SK-N-SH treated with all-trans-retinoic acid at 6 μM for 48 hours (cell line): ENCODE measurements around the gene FNDC3B.

Source experiments
- ATAC-seq: fragments of 200-7000 bp; cut with Tn5 transposase; 3 replicates; pipeline ENCODE4 v1.9.1; 2020; ENCODE audit warnings: mild to moderate bottlenecking, moderate library complexity
- BACH2 ChIP-seq: fragments of 250-450 bp; sonication (Bioruptor Pico); IDR thresholded peaks from 2 replicates; pipeline ENCODE4 v1.9.0; 2021; ENCODE audit warnings: mild to moderate bottlenecking, borderline replicate concordance
- CREB5 ChIP-seq: fragments of 250-450 bp; sonication (Bioruptor Pico); IDR thresholded peaks from 2 replicates; pipeline ENCODE4 v1.5.1; 2020; ENCODE audit warnings: low read depth, mild to moderate bottlenecking, moderate library complexity
- CSDC2 ChIP-seq: fragments of 250-450 bp; sonication (Bioruptor Pico); IDR thresholded peaks from 2 replicates; pipeline ENCODE4 v1.5.0; 2020; ENCODE audit warnings: mild to moderate bottlenecking, moderate library complexity
- ISL1 ChIP-seq: fragments of 250-450 bp; sonication (Bioruptor Pico); IDR thresholded peaks from 2 replicates; pipeline ENCODE4 v2.1.2; 2022; ENCODE audit warnings: mild to moderate bottlenecking, moderate library complexity
- OSR1 ChIP-seq: fragments of 250-450 bp; sonication (Bioruptor Pico); IDR thresholded peaks from 2 replicates; pipeline ENCODE4 v1.8.0; 2022; ENCODE audit warnings: moderate library complexity, mild to moderate bottlenecking, inconsistent platforms
- PATZ1 ChIP-seq: fragments of 250-450 bp; sonication (Bioruptor Pico); IDR thresholded peaks from 2 replicates; pipeline ENCODE4 v1.8.0; 2020; ENCODE audit warnings: mild to moderate bottlenecking, moderate library complexity, borderline replicate concordance
- TOX ChIP-seq: fragments of 250-450 bp; sonication (Bioruptor Pico); IDR thresholded peaks from 2 replicates; pipeline ENCODE4 v1.8.0; 2021; ENCODE audit warnings: mild to moderate bottlenecking, moderate library complexity, borderline replicate concordance
- ZC3H10 ChIP-seq: fragments of 250-450 bp; sonication (Bioruptor Pico); IDR thresholded peaks from 2 replicates; pipeline ENCODE4 v1.5.1; 2021; ENCODE audit warnings: mild to moderate bottlenecking, moderate library complexity
- ZFP3 ChIP-seq: fragments of 250-450 bp; sonication (Bioruptor Pico); IDR thresholded peaks from 2 replicates; pipeline ENCODE4 v1.5.0; 2020; ENCODE audit warnings: mild to moderate bottlenecking, moderate library complexity
- ZNF565 ChIP-seq: fragments of 450-650 bp; formaldehyde crosslinking; conservative IDR thresholded peaks from 2 replicates; pipeline ENCODE4 v1.5.0; 2020; ENCODE audit warnings: low read depth, mild to moderate bottlenecking, moderate library complexity
- ZNF70 ChIP-seq: fragments of 450-650 bp; formaldehyde crosslinking; IDR thresholded peaks from 2 replicates; pipeline ENCODE4 v1.5.0; 2020; ENCODE audit warnings: mild to moderate bottlenecking, moderate library complexity
- TF ChIP-seq, protein P1 (sequence below): fragments of 250-450 bp; sonication (Bioruptor Pico); IDR thresholded peaks from 2 replicates; pipeline ENCODE4 v1.5.1; 2021; ENCODE audit warnings: mild to moderate bottlenecking, moderate library complexity
- TF ChIP-seq, protein P2 (sequence below): fragments of 250-450 bp; sonication (Bioruptor Pico); IDR thresholded peaks from 2 replicates; pipeline ENCODE4 v1.8.0; 2021; ENCODE audit warnings: low read depth, mild to moderate bottlenecking, moderate library complexity, borderline replicate concordance

The FNDC3B gene

DNA sequence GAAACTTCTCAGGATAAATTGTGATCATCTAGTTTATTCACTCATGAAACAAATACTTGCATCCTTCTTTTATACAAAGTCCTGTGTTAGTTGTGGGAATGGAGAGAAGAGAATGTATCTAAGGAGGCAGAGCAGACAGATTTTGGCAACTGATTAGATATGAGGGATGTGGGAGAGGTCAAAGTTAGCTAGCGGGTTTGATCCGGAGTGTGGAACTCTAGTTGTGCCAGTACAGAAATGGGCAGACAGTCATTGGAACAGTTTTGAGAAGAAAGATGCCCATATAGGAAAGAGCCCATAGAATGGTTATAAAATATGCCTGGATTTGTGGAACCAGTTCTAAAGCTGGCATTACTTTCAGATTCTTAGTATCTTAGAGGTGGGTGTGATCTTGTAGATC, 141.1 kb downstream of the FNDC3B start (continued):
- TF ChIP-seq ZNF565 (CRISPR knock-in tag) (no peak), CREB5 (CRISPR knock-in tag) (no peak), TOX (CRISPR knock-in tag) (no peak)

DNA sequence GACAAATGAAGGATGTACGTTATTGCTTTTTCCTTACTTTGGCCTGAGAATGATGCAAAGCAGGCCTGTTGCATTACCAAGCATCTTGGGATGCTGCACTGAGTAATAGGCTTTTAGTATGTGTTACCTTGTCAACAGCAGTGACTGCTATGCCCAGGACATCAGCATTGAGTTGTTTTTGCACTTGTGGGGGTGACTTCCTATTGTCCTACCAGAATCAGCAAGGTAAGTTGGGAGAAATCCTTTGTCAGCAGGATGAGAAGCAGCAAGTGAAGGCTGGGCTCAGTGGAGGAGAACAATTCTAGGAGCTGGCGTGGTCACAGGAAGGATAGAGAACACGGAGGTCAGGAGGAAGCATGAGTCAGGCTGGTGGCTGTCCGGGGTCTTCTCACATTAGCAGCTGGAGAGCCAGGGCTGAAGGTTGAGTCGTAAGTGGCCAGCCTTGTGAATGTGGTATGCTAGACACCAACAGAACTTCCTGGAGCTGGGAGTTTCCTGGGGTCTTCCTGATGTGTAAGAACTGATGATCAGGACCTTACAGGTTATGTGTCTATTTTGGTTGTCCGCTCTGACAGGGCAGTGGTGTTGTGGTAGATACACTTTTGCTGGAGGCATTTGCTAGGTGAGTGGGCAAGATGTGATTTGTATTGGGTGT, 142.7 kb downstream of the FNDC3B start:
- peak; percentile 79 for ATAC-seq

GRCh38 chr3:172182797-172183196, 143.4 kb downstream of the FNDC3B start:
- ATAC-seq, result no peak
- TF ChIP-seq BACH2 (no peak), ZFP3 (no peak), OSR1 (CRISPR knock-in tag) (no peak), CSDC2 (CRISPR knock-in tag) (no peak), ZNF70 (no peak)
- TF ChIP-seq, protein P1, sequence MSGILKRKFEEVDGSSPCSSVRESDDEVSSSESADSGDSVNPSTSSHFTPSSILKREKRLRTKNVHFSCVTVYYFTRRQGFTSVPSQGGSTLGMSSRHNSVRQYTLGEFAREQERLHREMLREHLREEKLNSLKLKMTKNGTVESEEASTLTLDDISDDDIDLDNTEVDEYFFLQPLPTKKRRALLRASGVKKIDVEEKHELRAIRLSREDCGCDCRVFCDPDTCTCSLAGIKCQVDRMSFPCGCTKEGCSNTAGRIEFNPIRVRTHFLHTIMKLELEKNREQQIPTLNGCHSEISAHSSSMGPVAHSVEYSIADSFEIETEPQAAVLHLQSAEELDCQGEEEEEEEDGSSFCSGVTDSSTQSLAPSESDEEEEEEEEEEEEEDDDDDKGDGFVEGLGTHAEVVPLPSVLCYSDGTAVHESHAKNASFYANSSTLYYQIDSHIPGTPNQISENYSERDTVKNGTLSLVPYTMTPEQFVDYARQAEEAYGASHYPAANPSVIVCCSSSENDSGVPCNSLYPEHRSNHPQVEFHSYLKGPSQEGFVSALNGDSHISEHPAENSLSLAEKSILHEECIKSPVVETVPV (CRISPR knock-in tag), result no peak

More for the DNA sequence above, 142.7 kb downstream of the FNDC3B start:
- TF ChIP-seq OSR1 (CRISPR knock-in tag) (no peak), ISL1 (CRISPR knock-in tag) (peak; percentile 74), PATZ1 (0 out of 2 replicates have a peak, but pooled peaks have one; percentile 24)
- TF ChIP-seq, protein P2, sequence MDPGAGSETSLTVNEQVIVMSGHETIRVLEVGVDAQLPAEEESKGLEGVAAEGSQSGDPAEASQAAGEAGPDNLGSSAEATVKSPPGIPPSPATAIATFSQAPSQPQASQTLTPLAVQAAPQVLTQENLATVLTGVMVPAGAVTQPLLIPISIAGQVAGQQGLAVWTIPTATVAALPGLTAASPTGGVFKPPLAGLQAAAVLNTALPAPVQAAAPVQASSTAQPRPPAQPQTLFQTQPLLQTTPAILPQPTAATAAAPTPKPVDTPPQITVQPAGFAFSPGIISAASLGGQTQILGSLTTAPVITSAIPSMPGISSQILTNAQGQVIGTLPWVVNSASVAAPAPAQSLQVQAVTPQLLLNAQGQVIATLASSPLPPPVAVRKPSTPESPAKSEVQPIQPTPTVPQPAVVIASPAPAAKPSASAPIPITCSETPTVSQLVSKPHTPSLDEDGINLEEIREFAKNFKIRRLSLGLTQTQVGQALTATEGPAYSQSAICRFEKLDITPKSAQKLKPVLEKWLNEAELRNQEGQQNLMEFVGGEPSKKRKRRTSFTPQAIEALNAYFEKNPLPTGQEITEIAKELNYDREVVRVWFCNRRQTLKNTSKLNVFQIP (CRISPR knock-in tag), result no peak

GRCh38 chr3:172184106-172184822, 144.9 kb downstream of the FNDC3B start:
- no peak for TF ChIP-seq ZC3H10 (CRISPR knock-in tag)
- ATAC-seq, result no peak

DNA sequence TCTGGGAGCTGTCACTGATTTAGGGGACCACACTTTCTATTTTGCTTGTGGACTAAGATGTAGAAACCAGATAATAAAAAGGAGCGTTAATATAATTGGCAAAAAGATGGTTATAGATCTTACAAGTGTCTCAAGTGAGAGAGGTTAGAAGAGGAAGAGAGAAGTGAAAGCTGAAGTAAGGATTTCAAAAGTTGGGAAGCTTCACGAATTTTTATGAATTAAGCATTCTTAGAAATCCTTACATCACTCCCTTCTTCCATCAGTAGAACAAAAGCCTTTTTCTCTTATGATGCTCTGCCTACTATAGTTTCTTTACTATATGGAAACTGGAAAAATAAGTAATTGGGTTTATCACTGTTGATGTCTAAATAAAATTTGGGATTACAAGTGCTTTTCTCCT, 146.5 kb downstream of the FNDC3B start:
- ATAC-seq, result no peak
- TF ChIP-seq ISL1 (CRISPR knock-in tag) (no peak), CREB5 (CRISPR knock-in tag) (no peak), PATZ1 (no peak)
